Loucy (cell line): Measurements from ENCODE around the gene VCL.

Experiments
- EZH2phosphoT487 ChIP-seq: fragments of 200-600 bp; IDR thresholded peaks from 2 replicates; pipeline ENCODE4 v1.6.1; 2018; ENCODE audit warnings: antibody characterized with exemption, mild to moderate bottlenecking, moderate library complexity, borderline replicate concordance
- TF ChIP-seq, protein P1 (sequence below): fragments of 200-600 bp; sonication (generic); conservative IDR thresholded peaks from 2 replicates; pipeline ENCODE4 v1.5.1; 2014; ENCODE audit warnings: mild to moderate bottlenecking, antibody characterized with exemption, low read length

- TF ChIP-seq, protein P1, sequence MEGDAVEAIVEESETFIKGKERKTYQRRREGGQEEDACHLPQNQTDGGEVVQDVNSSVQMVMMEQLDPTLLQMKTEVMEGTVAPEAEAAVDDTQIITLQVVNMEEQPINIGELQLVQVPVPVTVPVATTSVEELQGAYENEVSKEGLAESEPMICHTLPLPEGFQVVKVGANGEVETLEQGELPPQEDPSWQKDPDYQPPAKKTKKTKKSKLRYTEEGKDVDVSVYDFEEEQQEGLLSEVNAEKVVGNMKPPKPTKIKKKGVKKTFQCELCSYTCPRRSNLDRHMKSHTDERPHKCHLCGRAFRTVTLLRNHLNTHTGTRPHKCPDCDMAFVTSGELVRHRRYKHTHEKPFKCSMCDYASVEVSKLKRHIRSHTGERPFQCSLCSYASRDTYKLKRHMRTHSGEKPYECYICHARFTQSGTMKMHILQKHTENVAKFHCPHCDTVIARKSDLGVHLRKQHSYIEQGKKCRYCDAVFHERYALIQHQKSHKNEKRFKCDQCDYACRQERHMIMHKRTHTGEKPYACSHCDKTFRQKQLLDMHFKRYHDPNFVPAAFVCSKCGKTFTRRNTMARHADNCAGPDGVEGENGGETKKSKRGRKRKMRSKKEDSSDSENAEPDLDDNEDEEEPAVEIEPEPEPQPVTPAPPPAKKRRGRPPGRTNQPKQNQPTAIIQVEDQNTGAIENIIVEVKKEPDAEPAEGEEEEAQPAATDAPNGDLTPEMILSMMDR: no peak
- TF ChIP-seq EZH2phosphoT487: no peak
Observed at GRCh38 chr10:74071157-74071556, 73.2 kb downstream of the VCL start.
